Stimulated activated CD4-positive, alpha-beta T cell treated with anti-CD3 and anti-CD28 coated beads, TNF-alpha, amount 100 ng/mL, for 24 hours (primary cell): ENCODE results near the gene SLC26A4.

ENCODE experiments used
- DNase-seq, 3 experiments: peaks; one replicate each; pipeline ENCODE4 v3.0.0-alpha.2; 2020; ENCODE audit warnings: low read depth in 3 of 3

Gene SLC26A4

GRCh38 chr7:107659666-107660065, 962 bp upstream of the SLC26A4 start:
- DNase-seq, result peak in 2 of 3 experiments; percentile 42 to 45

DNA sequence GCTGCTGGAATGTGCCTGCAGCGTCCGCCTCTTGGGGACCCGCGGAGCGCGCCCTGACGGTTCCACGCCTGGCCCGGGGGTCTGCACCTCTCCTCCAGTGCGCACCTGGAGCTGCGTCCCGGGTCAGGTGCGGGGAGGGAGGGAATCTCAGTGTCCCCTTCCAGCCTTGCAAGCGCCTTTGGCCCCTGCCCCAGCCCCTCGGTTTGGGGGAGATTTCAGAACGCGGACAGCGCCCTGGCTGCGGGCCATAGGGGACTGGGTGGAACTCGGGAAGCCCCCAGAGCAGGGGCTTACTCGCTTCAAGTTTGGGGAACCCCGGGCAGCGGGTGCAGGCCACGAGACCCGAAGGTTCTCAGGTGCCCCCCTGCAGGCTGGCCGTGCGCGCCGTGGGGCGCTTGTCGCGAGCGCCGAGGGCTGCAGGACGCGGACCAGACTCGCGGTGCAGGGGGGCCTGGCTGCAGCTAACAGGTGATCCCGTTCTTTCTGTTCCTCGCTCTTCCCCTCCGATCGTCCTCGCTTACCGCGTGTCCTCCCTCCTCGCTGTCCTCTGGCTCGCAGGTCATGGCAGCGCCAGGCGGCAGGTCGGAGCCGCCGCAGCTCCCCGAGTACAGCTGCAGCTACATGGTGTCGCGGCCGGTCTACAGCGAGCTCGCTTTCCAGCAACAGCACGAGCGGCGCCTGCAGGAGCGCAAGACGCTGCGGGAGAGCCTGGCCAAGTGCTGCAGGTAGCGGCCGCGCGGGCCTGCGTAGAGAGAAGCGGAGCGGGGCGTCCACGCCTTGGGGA, 645 bp downstream of the SLC26A4 start:
- peak in 1 of 3 experiments; percentile 56 for DNase-seq

- DNase-seq, result no peak
Observed at GRCh38 chr7:107661865-107662379, 1.3 kb downstream of the SLC26A4 start.

DNA sequence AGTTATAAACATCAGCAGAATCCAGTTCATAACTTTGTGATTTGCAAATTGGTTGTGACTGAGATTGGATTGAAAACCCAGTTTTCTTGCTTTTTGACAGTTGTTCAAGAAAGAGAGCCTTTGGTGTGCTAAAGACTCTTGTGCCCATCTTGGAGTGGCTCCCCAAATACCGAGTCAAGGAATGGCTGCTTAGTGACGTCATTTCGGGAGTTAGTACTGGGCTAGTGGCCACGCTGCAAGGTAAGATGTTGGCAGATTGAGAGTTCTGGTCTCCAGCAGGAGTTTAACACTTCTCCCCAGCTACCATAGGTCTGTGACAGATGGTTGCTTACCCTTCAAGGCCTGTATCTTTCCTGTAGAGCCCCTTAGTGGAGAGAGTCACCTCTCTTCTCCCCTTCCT, 2.6 kb downstream of the SLC26A4 start:
- no peak for DNase-seq

- no peak for DNase-seq
Observed at GRCh38 chr7:107666790-107667189, 6.2 kb downstream of the SLC26A4 start.

- DNase-seq, result no peak
Observed at GRCh38 chr7:107667341-107667740, 6.7 kb downstream of the SLC26A4 start.

GRCh38 chr7:107668296-107668695, 7.7 kb downstream of the SLC26A4 start:
- DNase-seq, result no peak

GRCh38 chr7:107672183-107672582, 11.6 kb downstream of the SLC26A4 start:
- no peak for DNase-seq

GRCh38 chr7:107676249-107676648, 15.6 kb downstream of the SLC26A4 start:
- no peak for DNase-seq

DNA sequence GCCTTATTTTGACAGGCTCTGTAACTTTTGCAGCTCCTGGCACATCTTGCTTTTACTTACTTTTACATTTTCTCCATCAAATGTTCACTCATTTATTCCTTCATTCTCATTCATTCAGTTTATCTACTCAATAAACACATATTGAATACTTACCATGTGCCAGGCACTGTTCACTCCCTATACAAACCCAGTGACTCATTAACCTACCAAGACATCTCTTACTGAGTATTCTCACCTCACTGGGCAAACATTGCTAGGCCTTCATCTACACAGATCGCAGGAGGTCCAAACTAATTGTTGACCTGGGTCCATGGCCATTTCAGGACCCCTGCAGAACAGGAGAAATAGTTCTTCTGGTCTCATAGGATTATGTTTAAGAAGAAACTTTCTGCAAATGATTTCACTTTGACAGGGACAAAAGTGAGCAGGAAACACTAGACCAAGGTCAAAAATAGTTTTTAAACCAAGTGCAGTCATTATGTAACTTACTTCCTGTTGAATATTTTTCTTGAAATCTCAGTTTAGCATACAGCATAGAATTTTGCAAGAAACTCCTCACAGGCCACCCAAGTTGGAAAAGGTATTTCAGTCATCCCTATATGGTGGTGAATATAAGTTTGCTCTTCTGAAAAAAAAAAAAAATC, 17.6 kb downstream of the SLC26A4 start:
- DNase-seq, result no peak

- DNase-seq, result no peak
Observed at GRCh38 chr7:107680478-107680877, 19.9 kb downstream of the SLC26A4 start.

DNA sequence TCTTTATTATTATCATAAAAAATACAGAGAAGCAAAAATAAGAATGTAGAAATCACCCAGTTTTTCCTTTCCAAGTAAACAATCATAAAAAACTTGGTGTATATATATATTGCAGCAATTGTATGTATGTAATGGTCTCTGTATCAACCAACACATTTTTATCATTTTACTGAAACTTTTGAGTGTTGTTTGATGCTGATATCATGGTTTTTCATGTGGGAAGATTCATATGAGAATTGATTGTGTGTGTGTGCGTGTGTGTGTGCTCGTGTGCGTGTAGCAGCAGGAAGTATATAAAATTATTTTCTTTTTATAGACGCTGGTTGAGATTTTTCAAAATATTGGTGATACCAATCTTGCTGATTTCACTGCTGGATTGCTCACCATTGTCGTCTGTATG, 22.3 kb downstream of the SLC26A4 start:
- no peak for DNase-seq

DNA sequence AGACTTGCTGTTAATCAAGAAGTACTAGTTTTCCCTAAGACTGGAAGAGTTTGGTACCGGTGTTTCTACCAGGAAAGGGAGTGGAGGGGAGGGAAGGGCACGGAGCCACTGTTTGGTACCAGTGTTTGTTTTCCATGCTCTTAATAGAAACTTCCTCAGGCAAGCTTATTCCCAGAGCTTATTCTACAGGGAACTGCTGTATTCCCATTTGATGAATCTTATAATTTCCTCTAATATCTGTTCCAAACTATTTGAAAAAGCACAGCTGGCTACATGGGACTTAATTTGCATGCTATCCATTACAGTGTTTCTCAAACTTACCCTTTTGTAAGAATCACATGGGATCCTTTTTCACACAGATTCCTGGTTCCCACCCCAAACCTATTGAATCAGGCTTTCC, 23.7 kb downstream of the SLC26A4 start:
- DNase-seq, result no peak

DNA sequence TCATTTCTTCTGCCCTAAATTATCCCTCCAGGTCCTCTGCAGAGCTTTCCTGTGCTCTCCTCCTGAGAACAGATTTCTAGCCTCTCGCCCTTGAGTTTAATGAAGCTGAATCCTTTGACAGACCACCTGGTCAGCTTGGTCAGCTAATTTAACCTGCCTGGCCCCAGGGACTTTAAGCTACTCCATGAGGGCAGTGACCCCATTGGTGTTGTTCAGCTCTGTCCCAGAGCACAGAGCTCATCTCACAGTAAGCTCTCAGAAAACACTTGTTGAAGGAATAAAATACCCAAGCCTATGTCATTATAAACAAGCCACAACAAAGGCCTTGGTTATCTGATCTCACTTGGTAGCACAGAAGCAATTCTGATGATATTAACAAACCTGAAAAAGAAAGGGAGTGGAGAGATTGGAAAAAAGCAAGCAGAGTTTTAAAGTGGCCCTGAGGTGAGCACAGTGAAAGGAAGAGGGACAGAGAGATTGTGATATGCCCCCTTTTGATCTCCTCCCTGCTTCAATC, 24.4 kb downstream of the SLC26A4 start:
- DNase-seq, result no peak

DNA sequence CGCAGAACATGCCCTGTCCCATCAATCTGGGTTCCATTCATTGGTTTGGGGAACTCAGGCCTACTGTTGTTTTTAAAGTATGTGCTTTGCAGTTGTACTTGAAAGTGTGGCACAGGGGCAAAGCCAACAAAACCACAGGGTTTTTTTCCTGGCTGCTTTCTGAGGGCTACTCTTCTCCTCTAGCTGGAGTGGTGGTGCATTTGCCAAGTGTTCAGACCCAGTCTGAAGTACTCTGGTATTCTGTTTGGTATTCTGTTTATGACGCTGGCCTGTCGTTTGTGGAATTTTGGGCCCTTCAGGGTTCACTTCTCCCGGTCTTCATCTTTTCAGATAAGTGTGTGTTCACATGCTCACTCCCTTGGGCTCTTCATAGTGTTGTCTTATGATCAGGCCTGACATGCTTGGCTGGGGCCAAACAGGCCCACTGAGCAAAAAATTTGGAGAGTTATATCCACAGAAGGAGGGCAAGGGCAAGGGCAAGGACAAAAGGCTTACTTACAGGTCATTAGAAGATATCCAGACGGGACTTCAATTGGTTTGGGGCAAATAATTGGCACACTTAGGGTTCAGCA, 26.3 kb downstream of the SLC26A4 start:
- DNase-seq, result no peak

DNA sequence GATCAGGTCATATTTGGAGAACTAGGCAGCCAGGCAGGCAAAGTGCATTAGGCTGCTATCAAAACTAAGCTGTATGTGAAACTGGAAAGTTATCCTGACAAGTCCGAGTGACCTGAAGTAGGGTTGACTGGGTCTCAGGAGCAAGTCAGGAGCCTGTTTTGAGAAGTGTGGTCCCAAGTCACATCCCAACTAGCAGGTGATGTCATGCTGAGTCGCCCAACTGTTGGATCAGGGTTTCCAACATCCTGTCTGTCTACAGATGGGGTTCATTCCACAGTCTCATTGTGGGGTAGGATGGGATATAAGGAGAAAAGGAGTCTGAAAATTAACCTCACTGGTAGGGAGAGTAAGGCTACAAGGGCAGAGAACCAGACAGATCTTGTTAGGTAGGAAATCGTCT, 27.0 kb downstream of the SLC26A4 start:
- DNase-seq, result no peak

GRCh38 chr7:107689553-107689952, 28.9 kb downstream of the SLC26A4 start:
- no peak for DNase-seq

- no peak for DNase-seq
Observed at GRCh38 chr7:107690084-107690483, 29.5 kb downstream of the SLC26A4 start.

DNA sequence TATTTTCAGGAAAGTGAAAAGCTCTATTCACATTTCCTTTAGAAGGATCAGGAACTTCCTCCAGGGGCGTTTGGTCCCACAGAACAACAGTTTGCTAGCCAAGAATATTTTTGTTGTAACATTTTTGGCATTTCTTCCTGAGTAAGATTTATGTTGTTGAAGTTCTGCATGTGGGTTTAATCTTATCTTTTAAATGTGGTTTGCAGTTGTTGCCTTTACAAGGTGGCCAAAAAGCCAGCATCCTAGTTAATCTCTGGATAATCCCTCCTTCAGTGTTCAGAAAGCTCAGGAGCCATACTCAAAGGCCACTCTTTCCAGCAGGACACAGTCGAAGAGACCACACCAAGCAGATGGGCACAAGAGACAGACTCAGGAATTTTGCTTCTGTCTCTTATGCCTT, 30.0 kb downstream of the SLC26A4 start:
- DNase-seq, result no peak

DNA sequence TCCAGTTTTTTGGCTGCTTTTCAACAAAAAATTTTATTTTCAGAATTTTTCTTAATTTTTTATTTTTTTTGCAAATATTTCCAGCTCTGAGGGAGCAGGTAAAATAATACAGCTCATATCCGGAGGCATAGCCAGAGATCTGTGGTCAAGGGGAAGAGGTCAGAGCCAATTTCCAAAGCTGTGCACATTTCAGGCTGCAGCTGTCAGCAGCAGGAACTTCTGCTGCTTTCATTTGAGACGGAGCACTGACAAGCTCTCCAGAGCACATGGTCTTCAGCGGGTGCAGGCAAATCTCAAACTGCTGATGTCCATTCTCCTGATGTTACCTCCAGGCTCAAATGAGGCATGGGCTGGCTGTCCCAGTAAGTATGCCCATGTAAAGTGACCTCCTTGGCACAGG, 31.1 kb downstream of the SLC26A4 start:
- no peak for DNase-seq

DNA sequence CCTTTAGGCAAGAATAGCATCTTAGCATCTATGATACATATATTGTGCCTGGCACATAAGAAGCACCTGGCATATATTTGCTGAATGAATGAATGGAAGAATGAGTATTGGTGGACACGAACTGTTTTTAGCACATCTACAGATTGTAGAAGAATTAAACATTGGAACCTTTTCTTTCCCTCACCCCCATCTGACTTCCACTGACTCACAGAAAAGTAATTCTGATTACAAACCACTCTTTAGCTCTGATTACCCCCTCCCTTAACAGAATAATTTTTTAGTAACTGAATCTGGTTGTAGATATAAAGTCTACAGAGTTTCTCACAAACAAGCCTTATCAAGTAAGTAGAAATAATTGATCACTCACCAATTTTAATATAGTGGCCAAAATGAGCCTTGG, 31.9 kb downstream of the SLC26A4 start:
- no peak for DNase-seq

- no peak for DNase-seq
Observed at GRCh38 chr7:107693396-107693795, 32.8 kb downstream of the SLC26A4 start.

DNA sequence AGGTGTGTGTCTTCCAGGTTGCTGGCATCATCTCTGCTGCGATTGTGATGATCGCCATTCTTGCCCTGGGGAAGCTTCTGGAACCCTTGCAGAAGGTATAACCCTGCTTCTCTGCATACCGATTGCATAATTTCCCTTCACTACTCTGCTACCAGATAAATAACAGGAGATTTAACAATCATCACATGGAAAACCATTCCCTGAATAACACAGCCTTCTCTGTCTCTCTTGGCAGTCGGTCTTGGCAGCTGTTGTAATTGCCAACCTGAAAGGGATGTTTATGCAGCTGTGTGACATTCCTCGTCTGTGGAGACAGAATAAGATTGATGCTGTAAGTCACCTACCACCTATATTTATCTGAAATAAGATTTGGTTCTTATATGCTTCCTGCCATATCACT, 33.8 kb downstream of the SLC26A4 start:
- no peak for DNase-seq
